Muscle layer of duodenum (tissue), 2 donors: ENCODE data around the gene AKR1C3.
"Not testable (repeated sequence)": the region's sequence is repeated elsewhere in the genome, so short reads cannot be mapped to it uniquely, and the experiment has no call there.

ENCODE experiments used
- H3K27ac ChIP-seq: one replicate; pipeline ENCODE4 v1.7.0; 2013; ENCODE audit warnings: mild to moderate bottlenecking, low read length
- H3K27me3 ChIP-seq: one replicate; pipeline ENCODE4 v1.7.0; 2013; ENCODE audit warnings: low read depth, mild to moderate bottlenecking, control low read depth, low read length
- H3K36me3 ChIP-seq, 2 donors: one replicate each; pipeline ENCODE4 v1.7.0; 2013; ENCODE audit warnings: low read length in 2 of 2, control low read depth in 1 of 2, mild to moderate bottlenecking in 1 of 2; ENCODE audit not compliant: insufficient read depth in 2 of 2, control insufficient read depth in 1 of 2
- H3K4me1 ChIP-seq, 2 donors: one replicate each; pipeline ENCODE4 v1.7.0; 2013; ENCODE audit warnings: low read length in 2 of 2, mild to moderate bottlenecking in 2 of 2, control low read depth in 1 of 2, moderate library complexity in 1 of 2; ENCODE audit not compliant: insufficient read depth in 2 of 2, control insufficient read depth in 1 of 2
- H3K4me3 ChIP-seq, 2 donors: one replicate each; pipeline ENCODE4 v1.7.0; 2013; ENCODE audit warnings: low read length in 2 of 2, low read depth in 1 of 2, mild to moderate bottlenecking in 1 of 2
- H3K9me3 ChIP-seq, 2 donors: one replicate each; pipeline ENCODE4 v1.7.0; 2013; ENCODE audit warnings: low read length in 2 of 2, control low read depth in 1 of 2, mild to moderate bottlenecking in 1 of 2; ENCODE audit not compliant: control insufficient read depth in 1 of 2
- donor health status: healthy.

Gene AKR1C3

DNA sequence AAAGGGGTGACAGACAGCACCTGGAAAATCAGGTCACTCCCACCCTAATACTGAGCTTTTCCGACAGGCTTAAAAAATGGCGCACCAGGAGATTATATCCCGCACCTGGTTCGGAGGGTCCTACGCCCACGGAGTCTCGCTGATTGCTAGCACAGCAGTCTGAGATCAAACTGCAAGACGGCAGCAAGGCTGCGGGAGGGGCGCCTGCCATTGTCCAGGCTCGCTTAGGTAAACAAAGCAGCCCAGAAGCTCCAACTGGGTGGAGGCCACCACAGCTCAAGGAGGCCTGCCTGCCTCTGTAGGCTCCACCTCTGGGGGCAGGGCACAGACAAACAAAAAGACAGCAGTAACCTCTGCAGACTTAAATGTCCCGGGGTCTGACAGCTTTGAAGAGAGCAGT, 15.6 kb downstream of the AKR1C3 start:
- not testable (repeated sequence) for H3K27me3 ChIP-seq, H3K9me3 ChIP-seq, H3K4me3 ChIP-seq, H3K4me1 ChIP-seq, H3K36me3 ChIP-seq, H3K27ac ChIP-seq

DNA sequence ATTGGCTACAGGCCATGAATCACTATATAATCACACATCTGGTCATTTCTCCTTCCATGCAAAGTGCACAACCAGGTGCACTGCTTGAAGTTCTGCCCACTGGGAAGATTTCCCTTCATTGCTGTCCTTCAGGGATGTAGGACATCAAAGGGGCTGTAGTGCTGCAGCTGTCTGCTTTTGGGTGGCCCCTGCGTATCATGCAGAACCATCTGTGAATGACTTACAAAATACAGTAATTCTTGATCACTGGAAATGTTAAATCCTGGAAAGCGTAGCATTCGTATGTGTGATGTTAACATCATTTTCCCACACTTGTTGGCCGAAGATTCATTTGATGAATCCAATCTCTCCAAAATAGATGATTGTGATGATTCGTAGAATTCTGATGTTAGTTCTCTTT, 22.4 kb downstream of the AKR1C3 start:
- no peaks in the 10 kb centered on the region for H3K27me3 ChIP-seq
- H3K9me3 ChIP-seq, result no peaks in the 10 kb centered on the region
- H3K4me1 ChIP-seq, result no peaks in the 10 kb centered on the region
- no peak overlapping the region for H3K4me3 ChIP-seq
- H3K27ac ChIP-seq, result no peak overlapping the region
- H3K36me3 ChIP-seq, result no peaks in the 10 kb centered on the region

DNA sequence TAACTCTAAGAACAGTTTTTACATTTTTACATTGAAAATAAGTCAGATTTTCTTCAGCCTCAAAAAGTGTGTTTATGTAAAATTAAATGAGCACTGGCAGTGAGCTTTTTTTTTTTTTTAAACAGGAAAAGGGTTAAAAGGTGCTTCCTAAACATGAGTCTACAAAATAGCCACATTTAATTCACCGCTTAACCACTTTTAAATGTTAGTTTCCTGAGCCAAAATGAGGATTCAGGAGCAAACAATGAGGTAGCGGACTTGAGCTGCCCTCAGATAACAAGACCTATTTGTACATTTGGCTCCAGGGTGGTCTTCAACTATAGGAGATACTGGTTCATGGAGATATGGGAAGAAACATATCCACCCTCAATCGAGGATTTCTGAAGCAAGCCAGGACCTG, 22.8 kb downstream of the AKR1C3 start:
- Histone ChIP-seq H3K4me1 (no peaks in the 10 kb centered on the region), H3K9me3 (no peaks in the 10 kb centered on the region), H3K27ac (no peak overlapping the region), H3K36me3 (no peaks in the 10 kb centered on the region), H3K27me3 (no peaks in the 10 kb centered on the region), H3K4me3 (no peak overlapping the region)

DNA sequence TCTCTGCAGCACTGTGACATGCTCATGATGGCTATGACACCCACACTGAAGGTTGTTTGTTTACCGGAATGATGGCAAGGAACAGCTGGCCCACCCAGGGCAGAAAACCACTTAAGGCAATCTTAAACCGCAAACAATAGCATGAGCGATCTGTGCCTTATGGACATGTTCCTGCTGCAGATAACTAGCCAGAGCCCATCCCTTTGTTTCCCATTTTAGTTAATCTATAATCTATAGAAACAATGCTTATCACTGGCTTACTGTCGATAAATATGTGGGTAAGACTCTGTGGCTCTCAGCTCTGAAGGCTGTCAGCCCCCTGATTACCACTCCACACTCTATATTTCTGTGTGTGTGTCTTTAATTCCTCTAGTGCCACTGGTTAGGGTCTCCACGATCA, 25.8 kb downstream of the AKR1C3 start:
- not testable (repeated sequence) for H3K4me1 ChIP-seq, H3K27ac ChIP-seq, H3K27me3 ChIP-seq, H3K4me3 ChIP-seq, H3K9me3 ChIP-seq, H3K36me3 ChIP-seq

DNA sequence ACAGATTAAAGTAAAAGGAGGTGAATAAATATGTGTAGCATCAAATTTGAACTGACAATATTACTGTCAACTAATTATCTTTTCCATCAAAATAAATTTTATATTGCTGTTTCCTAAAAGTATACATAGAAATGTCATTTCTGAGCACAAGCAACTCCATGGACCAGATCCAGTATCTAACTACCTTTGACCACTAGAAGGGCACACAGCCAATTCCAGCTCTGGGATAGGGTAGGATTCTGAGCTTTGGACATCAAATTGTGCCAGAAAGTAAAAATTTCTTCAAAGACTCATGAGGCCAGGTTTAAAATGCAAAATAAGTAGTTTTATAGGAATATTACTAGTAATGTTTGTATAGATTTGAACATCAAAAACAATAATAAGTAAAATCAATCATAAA, 29.7 kb downstream of the AKR1C3 start:
- peaks cover 0 to 9% of the 10 kb centered on the region in 2 donors for H3K9me3 ChIP-seq
- H3K27ac ChIP-seq, result no peak overlapping the region
- H3K36me3 ChIP-seq, result no peaks in the 10 kb centered on the region
- H3K4me3 ChIP-seq, result no peak overlapping the region
- no peaks in the 10 kb centered on the region for H3K27me3 ChIP-seq
- no peaks in the 10 kb centered on the region for H3K4me1 ChIP-seq

DNA sequence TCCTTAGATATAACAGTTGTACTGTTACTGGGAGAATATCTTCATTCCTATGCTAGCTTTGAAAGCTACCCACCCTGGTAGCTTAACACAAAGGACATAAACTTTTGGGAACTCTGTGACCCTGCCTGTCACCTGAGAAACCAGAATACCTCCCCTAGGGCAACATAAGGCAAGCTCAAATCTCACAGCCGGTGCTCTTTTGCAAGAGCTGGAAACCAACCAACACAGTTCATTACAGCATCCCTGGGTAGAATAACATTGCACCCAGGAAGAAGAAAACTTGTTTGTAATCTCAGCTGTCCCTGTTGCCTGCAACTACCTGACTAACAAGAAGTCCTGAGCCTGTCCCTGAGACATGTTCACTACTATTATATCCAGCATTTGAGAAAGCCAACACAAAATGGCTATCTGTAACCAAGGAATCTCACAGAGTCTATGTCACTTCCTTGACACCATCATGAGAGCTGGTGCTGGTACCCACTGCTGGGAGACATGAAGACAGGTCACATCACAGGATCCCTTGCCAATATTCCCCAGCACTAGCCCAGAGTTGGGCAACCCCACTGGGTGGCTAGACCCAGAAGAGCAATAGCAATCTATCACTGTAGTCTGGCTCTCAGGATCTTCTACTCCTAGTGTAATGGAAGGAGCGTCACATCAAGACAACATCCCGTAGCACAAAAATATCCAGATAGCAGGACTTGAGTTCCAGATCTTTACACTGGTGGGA, 31.3 kb downstream of the AKR1C3 start:
- no peak overlapping the region for H3K27ac ChIP-seq

DNA sequence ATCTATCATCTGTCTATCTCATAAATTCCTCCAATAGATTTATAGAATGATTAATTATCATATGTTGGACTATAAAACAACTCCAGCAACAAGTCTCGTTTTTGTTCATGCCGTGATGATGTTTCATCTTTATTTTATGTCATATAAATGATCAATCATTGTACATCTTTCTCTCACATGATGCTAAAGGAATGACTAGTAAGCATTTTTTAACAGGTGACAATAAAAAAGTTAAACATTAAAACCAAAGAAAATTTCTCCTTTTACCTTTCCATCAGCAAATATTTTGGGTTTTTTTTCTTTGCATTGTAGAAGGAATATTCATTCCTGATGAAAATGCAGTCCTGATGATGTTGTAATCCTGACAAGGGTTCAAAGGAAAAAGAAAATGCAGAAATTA, 41.4 kb downstream of the AKR1C3 start:
- Histone ChIP-seq H3K4me1 (no peaks in the 10 kb centered on the region), H3K36me3 (no peaks in the 10 kb centered on the region), H3K27ac (no peak overlapping the region), H3K4me3 (no peak overlapping the region), H3K9me3 (peaks cover 0 to 16% of the 10 kb centered on the region in 2 donors), H3K27me3 (no peaks in the 10 kb centered on the region)

More for the DNA sequence above, 31.3 kb downstream of the AKR1C3 start:
- Histone ChIP-seq H3K4me3 (no peak overlapping the region), H3K27me3 (no peaks in the 10 kb centered on the region), H3K9me3 (peaks cover 0 to 9% of the 10 kb centered on the region in 2 donors), H3K36me3 (no peaks in the 10 kb centered on the region), H3K4me1 (no peaks in the 10 kb centered on the region)

DNA sequence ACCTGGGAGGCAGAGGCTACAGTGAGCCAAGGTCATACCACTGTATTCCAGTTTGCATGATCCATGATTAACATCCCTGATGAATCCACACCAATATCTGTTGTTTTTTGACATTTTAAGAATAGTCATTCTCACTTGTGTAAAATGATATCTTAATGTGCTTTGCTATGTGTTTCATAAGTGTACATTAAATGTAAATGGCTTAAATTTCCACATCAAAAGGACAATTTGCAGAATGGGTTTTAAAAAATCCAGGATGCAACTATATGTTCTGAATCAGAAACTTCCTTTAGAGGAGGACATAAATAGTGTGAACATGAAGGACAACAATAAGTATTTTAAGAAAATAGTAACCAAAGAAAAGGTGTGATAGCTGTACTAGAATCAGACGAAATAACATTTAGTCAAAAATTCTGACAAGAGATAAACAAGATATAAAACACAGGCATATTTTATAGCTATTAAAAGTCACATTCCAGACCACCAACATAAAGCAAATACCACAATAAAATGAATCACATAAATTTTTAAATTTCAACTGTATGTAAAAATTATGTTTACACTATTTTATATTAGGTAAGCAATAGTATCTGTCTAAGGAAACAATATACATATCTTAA, 42.4 kb downstream of the AKR1C3 start:
- Histone ChIP-seq H3K4me3 (no peak overlapping the region), H3K36me3 (no peaks in the 10 kb centered on the region), H3K27ac (no peak overlapping the region), H3K4me1 (no peaks in the 10 kb centered on the region), H3K9me3 (peaks cover 0 to 16% of the 10 kb centered on the region in 2 donors), H3K27me3 (no peaks in the 10 kb centered on the region)

DNA sequence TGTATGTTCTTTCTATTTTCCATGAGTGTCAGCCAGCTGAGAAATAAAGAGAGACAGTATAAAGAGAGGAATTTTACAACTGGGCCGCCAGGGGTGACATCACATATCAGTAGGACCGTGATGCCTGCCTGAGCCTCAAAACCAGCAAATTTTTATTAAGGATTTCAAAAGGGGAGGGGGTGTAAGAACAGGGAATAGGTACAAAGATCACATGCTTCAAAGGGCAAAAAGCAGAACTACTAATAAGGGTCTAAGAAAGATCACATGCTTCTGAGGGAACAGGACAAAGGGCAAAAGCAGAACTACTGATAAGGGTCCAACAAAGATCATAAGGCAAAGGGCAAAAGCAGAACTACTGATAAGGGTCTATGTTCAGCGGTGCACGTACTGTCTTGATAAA, 43.5 kb downstream of the AKR1C3 start:
- not testable (repeated sequence) for H3K4me3 ChIP-seq, H3K27me3 ChIP-seq, H3K27ac ChIP-seq, H3K4me1 ChIP-seq, H3K36me3 ChIP-seq
- H3K9me3 ChIP-seq, result peaks cover 0 to 16% of the 10 kb centered on the region in 2 donors

DNA sequence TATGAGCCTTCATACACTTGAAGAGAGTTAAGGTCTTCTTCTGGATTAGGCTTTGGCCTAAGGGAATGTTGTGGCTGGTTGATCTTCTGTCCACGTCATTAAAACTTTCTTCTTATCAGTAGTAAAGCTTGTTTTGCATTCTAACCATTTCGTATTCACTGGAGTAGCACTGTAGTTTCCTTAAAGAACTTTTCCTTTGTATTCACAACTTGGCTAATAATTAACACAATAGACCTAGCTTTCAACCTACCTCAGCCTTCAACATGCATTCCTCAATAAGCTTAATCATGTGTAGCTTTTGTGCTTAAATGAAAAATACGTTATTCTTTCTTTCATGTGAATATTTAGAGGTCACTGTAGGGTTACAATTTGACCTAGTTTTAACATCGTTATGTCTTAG, 48.0 kb downstream of the AKR1C3 start:
- H3K27me3 ChIP-seq, result no peaks in the 10 kb centered on the region
- no peaks in the 10 kb centered on the region for H3K4me1 ChIP-seq
- H3K36me3 ChIP-seq, result no peaks in the 10 kb centered on the region
- no peak overlapping the region for H3K27ac ChIP-seq
- no peak overlapping the region for H3K4me3 ChIP-seq
- H3K9me3 ChIP-seq, result peaks cover 0 to 7% of the 10 kb centered on the region in 2 donors

DNA sequence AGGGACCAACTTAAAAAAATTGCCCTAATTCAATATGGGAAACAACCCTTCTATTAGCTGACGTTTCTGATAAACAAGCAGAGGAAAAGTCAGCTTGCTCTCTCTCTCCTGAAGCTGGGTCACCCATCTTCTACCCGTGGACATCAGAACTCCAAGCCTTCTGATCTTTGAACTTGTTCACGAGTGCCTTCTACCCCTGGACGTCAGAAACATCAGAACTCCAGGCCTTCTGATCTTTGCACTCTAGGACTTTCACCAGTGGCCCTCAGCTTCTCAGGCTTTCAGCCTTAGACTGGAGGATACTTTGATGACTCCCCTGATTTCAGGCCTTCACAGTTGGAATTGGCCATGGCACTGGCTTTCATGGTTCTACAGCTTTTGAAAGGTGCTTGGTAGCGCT, 48.9 kb downstream of the AKR1C3 start:
- Histone ChIP-seq H3K4me1 (no peaks in the 10 kb centered on the region), H3K9me3 (peaks cover 0 to 1% of the 10 kb centered on the region in 2 donors), H3K27ac (no peak overlapping the region), H3K4me3 (no peak overlapping the region), H3K27me3 (no peaks in the 10 kb centered on the region), H3K36me3 (no peaks in the 10 kb centered on the region)

DNA sequence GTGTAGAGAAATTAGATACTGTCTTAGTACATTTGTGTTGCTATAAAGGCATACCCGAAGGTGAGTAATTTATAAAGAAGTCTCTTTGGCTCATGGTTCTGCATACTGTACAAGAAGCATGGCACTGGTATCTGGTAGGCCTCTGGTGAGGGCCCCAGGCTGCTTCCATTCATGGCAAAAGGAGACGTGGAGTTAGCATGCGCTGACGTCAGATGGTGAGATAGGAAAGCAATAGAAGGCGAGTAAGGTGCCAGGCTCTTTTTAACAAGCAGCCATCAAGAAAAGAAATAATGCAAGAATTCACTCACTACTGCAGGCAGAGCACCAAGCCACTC, 52.7 kb downstream of the AKR1C3 start:
- H3K36me3 ChIP-seq, result no peaks in the 10 kb centered on the region
- no peaks in the 10 kb centered on the region for H3K4me1 ChIP-seq
- H3K4me3 ChIP-seq, result no peak overlapping the region
- H3K27ac ChIP-seq, result no peak overlapping the region
- no peaks in the 10 kb centered on the region for H3K27me3 ChIP-seq
- H3K9me3 ChIP-seq, result peaks cover 0 to 2% of the 10 kb centered on the region in 2 donors
